ENCODE data around the gene RHBG. TPM values are rescaled to one million over a fixed set of nuclear protein-coding genes. Genes with fewer than 3 reads are reported as not detected.

The RHBG gene
- total RNA-seq, 4 donors from 2014 or later, result not detected

DNA sequence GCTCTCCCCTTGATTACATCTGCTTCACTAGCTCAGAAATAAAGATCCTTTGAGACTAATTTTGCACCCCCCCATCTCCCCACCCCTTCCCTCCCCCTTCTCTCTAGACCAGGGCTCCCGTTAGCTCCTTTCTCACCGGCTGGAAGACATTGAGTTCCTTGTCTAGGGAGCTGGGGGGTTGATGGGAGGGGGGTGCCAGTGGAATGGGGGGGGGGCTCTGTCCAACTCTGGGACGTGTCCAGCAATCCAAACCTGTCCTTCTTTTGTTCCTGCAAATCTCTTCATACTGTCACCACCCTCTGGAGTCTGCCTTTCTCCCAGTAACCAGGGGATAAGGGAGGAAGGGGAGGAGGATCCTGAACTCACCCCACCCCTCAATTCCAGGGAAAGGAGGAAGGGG lies 61.9 kb downstream of the RHBG start:
- TF ChIP-seq POLR2A (IDR thresholded peaks at IDR 0.05), result no peak
- TF ChIP-seq, protein P1, sequence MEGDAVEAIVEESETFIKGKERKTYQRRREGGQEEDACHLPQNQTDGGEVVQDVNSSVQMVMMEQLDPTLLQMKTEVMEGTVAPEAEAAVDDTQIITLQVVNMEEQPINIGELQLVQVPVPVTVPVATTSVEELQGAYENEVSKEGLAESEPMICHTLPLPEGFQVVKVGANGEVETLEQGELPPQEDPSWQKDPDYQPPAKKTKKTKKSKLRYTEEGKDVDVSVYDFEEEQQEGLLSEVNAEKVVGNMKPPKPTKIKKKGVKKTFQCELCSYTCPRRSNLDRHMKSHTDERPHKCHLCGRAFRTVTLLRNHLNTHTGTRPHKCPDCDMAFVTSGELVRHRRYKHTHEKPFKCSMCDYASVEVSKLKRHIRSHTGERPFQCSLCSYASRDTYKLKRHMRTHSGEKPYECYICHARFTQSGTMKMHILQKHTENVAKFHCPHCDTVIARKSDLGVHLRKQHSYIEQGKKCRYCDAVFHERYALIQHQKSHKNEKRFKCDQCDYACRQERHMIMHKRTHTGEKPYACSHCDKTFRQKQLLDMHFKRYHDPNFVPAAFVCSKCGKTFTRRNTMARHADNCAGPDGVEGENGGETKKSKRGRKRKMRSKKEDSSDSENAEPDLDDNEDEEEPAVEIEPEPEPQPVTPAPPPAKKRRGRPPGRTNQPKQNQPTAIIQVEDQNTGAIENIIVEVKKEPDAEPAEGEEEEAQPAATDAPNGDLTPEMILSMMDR (IDR thresholded peaks at IDR 0.05 in 4 of 5, conservative IDR thresholded peaks at IDR 0.05 in 1 of 5), result no peak
- peaks cover 5% of the 10 kb centered on the region in 2 donors for H3K4me1 ChIP-seq
- intact Hi-C loops (cut with DNase I; ENCODE audit: low total_unique reads), result no loop called here

DNA sequence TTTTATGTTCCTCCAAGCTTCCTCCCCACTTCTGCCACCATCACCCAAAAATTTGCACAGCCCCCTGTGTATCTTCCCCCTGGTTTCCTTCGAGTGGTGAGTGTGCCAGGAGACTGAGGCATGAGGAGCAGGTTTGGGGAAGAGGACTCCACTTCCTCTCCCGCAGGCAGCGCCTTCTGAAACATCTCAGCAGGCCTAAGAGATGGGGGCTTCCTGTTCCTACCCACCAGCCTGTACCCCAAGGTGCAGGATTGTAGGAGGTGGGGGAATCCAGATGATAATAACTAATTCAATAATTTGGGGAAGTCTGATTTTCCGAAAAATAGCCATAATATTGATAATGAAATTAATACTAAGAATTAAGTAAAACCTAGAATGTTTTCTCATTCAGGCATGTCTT lies 62.4 kb downstream of the RHBG start:
- Histone ChIP-seq H3K4me1 (peaks cover 9 to 10% of the 10 kb centered on the region in 2 donors), H3K27me3 (peaks cover 79 to 89% (median 81%) of the 10 kb centered on the region in 3 donors), H3K27ac (no peak overlapping the region), H3K36me3 (no peaks in the 10 kb centered on the region), H3K9me3 (no peaks in the 10 kb centered on the region), H3K4me3 (no peak overlapping the region)
- DNase-seq (no peak), ATAC-seq (no peak)
- no peak for TF ChIP-seq POLR2A (IDR thresholded peaks at IDR 0.05)
- TF ChIP-seq, protein P1 (IDR thresholded peaks at IDR 0.05 in 4 of 5, conservative IDR thresholded peaks at IDR 0.05 in 1 of 5), result no peak
- intact Hi-C loops (cut with DNase I; ENCODE audit: low total_unique reads), result no loop called here
- in situ Hi-C loops (cut with MboI; ENCODE audit: low sequenced_read_pairs in 4 of 4), result loop anchor here in 1 of 4 donors (5.0 kb wide), 1 partner anchor 44 kb away; no protein-coding TSS in a partner anchor

More for the DNA sequence above, 61.9 kb downstream of the RHBG start:
- Histone ChIP-seq H3K27me3 (peaks cover 76 to 84% (median 76%) of the 10 kb centered on the region in 3 donors), H3K27ac (no peak overlapping the region), H3K9me3 (no peaks in the 10 kb centered on the region), H3K36me3 (no peaks in the 10 kb centered on the region), H3K4me3 (no peak overlapping the region)
- ATAC-seq, result no peak
- in situ Hi-C loops (cut with MboI; ENCODE audit: low sequenced_read_pairs in 4 of 4), result loop anchor here in 1 of 4 donors (5.0 kb wide), 1 partner anchor 44 kb away; no protein-coding TSS in a partner anchor
- no peak for DNase-seq

DNA sequence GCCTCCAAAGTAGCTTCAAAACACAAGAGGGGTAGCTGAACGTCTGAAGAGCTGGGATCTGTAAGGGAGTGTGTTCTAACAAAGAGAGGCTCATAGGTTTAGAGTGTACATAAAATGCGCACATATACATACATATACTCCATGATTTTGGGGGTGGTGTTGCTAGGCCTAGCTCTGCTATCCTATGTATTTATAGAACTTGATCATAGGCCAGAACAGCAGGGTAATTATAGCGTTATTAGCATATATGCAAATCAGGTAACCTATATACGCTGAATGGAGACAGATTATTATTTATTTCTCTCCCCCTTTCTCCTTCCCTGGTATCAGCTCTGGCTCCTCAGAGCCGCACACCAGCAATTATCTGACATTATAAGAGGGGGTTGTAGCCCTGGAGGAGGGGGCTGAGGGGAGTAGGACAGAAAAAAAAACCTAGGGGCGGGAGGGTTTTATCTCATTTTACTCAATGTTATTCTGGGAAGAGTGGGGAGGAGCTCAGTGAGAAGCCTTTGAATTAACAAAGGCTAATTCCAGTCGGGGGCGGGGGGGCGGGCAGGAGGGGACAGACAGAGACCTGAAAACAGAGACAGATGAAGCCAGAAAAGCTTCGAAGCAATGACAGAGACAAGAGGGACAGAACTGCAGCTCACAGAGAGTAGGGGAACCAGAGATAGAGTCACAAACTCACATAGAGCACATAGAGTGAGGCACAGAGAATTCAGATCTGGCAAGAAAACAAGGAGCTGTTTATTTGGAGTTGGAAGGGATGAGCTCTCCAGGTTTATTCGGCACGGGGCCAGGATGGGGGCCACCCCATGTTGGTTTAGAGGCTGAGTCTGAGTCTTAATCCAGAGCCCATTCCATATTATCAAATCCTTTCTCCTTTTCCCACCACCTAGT lies 63.0 kb downstream of the RHBG start:
- DNase-seq, result no peak
- ATAC-seq, result no peak
- Histone ChIP-seq H3K27ac (no peak overlapping the region), H3K4me1 (peaks cover 10 to 16% of the 10 kb centered on the region in 2 donors), H3K4me3 (no peak overlapping the region), H3K9me3 (no peaks in the 10 kb centered on the region), H3K36me3 (no peaks in the 10 kb centered on the region), H3K27me3 (peaks cover 85 to 93% (median 88%) of the 10 kb centered on the region in 3 donors)
- in situ Hi-C loops (cut with MboI; ENCODE audit: low sequenced_read_pairs in 4 of 4), result loop anchor here in 1 of 4 donors (5.0 kb wide), 1 partner anchor 45 kb away; no protein-coding TSS in a partner anchor
- TF ChIP-seq POLR2A (IDR thresholded peaks at IDR 0.05), result no peak
- TF ChIP-seq, protein P1 (IDR thresholded peaks at IDR 0.05 in 4 of 5, conservative IDR thresholded peaks at IDR 0.05 in 1 of 5), result no peak
- intact Hi-C loops (cut with DNase I; ENCODE audit: low total_unique reads), result no loop called here

DNA sequence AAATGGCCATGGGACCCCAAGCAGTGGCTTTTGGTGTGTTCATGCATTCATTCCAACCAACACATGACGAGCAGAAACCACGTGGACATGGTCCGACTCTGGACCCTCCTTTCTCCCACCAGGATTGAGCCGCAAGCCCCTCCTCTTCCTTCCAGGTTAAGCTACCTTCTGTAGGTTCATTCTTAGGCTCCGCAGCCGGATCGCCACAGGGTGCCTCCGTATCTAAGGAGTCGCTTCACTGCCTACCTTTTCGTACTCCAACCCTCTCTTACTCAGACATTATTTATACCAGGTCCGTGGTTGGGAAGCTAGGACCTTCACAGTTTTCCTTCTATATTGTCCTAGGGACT lies 63.6 kb downstream of the RHBG start:
- Histone ChIP-seq H3K4me3 (no peak overlapping the region), H3K27ac (no peak overlapping the region), H3K27me3 (peaks cover 90 to 96% (median 94%) of the 10 kb centered on the region in 3 donors), H3K4me1 (peaks cover 10 to 16% of the 10 kb centered on the region in 2 donors), H3K36me3 (no peaks in the 10 kb centered on the region), H3K9me3 (no peaks in the 10 kb centered on the region)
- TF ChIP-seq, protein P1 (IDR thresholded peaks at IDR 0.05 in 4 of 5, conservative IDR thresholded peaks at IDR 0.05 in 1 of 5), result no peak
- no peak for TF ChIP-seq POLR2A (IDR thresholded peaks at IDR 0.05)
- in situ Hi-C loops (cut with MboI; ENCODE audit: low sequenced_read_pairs in 4 of 4), result loop anchor here in 1 of 4 donors (5.0 kb wide), 1 partner anchor 45 kb away; no protein-coding TSS in a partner anchor
- ATAC-seq (no peak), DNase-seq (no peak)
- intact Hi-C loops (cut with DNase I; ENCODE audit: low total_unique reads), result no loop called here

Data from gastrocnemius medialis (tissue), 4 donors.